Endothelial cell of umbilical vein (primary cell): ENCODE data around the gene TARM1. TPM values are rescaled to one million over a fixed set of nuclear protein-coding genes. Genes with fewer than 3 reads are reported as not detected.

Experiments
- BruUV-seq: library from RNA; stranded (reverse); fragments of 400-500 nt; replicated peaks from 2 replicates; lab custom pipeline; 2021; lab: Mats Ljungman, UMichigan
- CTCF ChIA-PET: fragments of 300-600, 350-600 bp; sonication (Branson Sonifier 250); formaldehyde crosslinking; loops from one replicate; lab custom pipeline; 2021; ENCODE audit warnings: antibody characterized with exemption, inconsistent platforms; lab: Charles Lee
- POLR2A ChIA-PET: fragments of 300-600, 350-600 bp; sonication (Branson Sonifier 250); formaldehyde crosslinking; loops from one replicate; lab custom pipeline; 2021; ENCODE audit warnings: antibody characterized with exemption, inconsistent platforms; lab: Charles Lee
- DNase-seq: peaks from one replicate; pipeline ENCODE4 v3.0.0-alpha.2; 2011; ENCODE audit warnings: low read depth, low spot score
- FAIRE-seq: peaks from 2 replicates; lab custom pipeline; 2011; peaks lifted over from hg19 to GRCh38; lab: Jason Lieb, UNC
- H2AFZ ChIP-seq: 2 replicates; pipeline ENCODE4 v1.6.0; 2012; ENCODE audit warnings: low read depth, low read length, control low read depth, inconsistent platforms
- H3K27ac ChIP-seq: 2 replicates; pipeline ENCODE4 v1.5.1; 2011; ENCODE audit warnings: low read depth, mild to moderate bottlenecking, control low read depth, low read length, moderate library complexity; ENCODE audit not compliant: insufficient read depth
- H3K27me3 ChIP-seq, 2 experiments: 2 replicates each; pipeline versions ENCODE4 v1.6.0 to v1.6.1; 2011; ENCODE audit warnings: low read length in 2 of 2, mixed read lengths in 1 of 2; ENCODE audit not compliant: control insufficient read depth in 2 of 2, insufficient read depth in 2 of 2
- H3K36me3 ChIP-seq, 2 experiments: 2 replicates in 1 of 2; 3 replicates in 1 of 2; pipeline ENCODE4 v1.5.1; 2011; ENCODE audit warnings: low read length in 2 of 2, mild to moderate bottlenecking in 1 of 2, moderate library complexity in 1 of 2; ENCODE audit not compliant: control insufficient read depth in 2 of 2, insufficient read depth in 2 of 2; ENCODE audit errors: extremely low read depth in 1 of 2
- H3K4me1 ChIP-seq: 3 replicates; pipeline ENCODE4 v1.5.1; 2011; ENCODE audit warnings: mild to moderate bottlenecking, low read length; ENCODE audit not compliant: control insufficient read depth, insufficient read depth; ENCODE audit errors: extremely low read depth
- H3K4me2 ChIP-seq: 2 replicates; pipeline ENCODE4 v1.6.1; 2011; ENCODE audit warnings: low read length, control low read depth, mixed read lengths; ENCODE audit not compliant: insufficient read depth
- H3K4me3 ChIP-seq, 3 experiments: fragments of 200-600 bp in 1 of 3; sonication (generic), shearing (Covaris generic) in 1 of 3; replicated peaks in 1 of 3; 2 replicates each; pipeline ENCODE4 v1.5.1; 2011 to 2016; ENCODE audit warnings: control low read depth in 3 of 3, low read length in 3 of 3, mild to moderate bottlenecking in 2 of 3, inconsistent platforms in 1 of 3, low read depth in 1 of 3, moderate library complexity in 1 of 3; ENCODE audit not compliant: insufficient read depth in 1 of 3
- H3K79me2 ChIP-seq: 2 replicates; pipeline ENCODE4 v1.6.0; 2012; ENCODE audit warnings: low read length, inconsistent platforms; ENCODE audit not compliant: control insufficient read depth, insufficient read depth
- H3K9ac ChIP-seq: replicated peaks from 2 replicates; pipeline ENCODE3; 2011; ENCODE audit warnings: low read length, control low read depth; ENCODE audit not compliant: insufficient read depth; ENCODE audit errors: extremely low read depth
- H3K9me1 ChIP-seq: replicated peaks from 3 replicates; pipeline ENCODE4 v1.6.0; 2011; ENCODE audit warnings: mild to moderate bottlenecking, low read length; ENCODE audit not compliant: control insufficient read depth, insufficient read depth; ENCODE audit errors: extremely low read depth
- H3K9me3 ChIP-seq: replicated peaks from 2 replicates; pipeline ENCODE4 v1.5.1; 2012; ENCODE audit warnings: low read length, inconsistent platforms; ENCODE audit not compliant: control insufficient read depth, insufficient read depth
- H4K20me1 ChIP-seq: replicated peaks from 2 replicates; pipeline ENCODE3; 2011; ENCODE audit warnings: mild to moderate bottlenecking, low read length; ENCODE audit not compliant: control insufficient read depth, insufficient read depth; ENCODE audit errors: extremely low read depth
- EZH2 ChIP-seq: IDR thresholded peaks from 2 replicates; pipeline ENCODE4 v1.6.1; 2012; ENCODE audit warnings: borderline replicate concordance, low read depth, mild to moderate bottlenecking, moderate library complexity, low read length, inconsistent platforms; ENCODE audit not compliant: severe bottlenecking
- FOS ChIP-seq: IDR thresholded peaks from 2 replicates; pipeline ENCODE4 v1.6.1; 2011; ENCODE audit warnings: mild to moderate bottlenecking, low read length, moderate library complexity, borderline replicate concordance; ENCODE audit not compliant: insufficient read depth
- GATA2 ChIP-seq: IDR thresholded peaks from 2 replicates; pipeline ENCODE4 v1.7.0; 2011; ENCODE audit warnings: low read depth, mild to moderate bottlenecking, moderate library complexity, mixed read lengths, low read length; ENCODE audit not compliant: insufficient read length, insufficient read depth
- JUN ChIP-seq: IDR thresholded peaks from 2 replicates; pipeline ENCODE4 v1.6.1; 2011; ENCODE audit warnings: borderline replicate concordance, low read depth; ENCODE audit not compliant: insufficient read length, insufficient read depth
- MAX ChIP-seq: IDR thresholded peaks from 2 replicates; pipeline ENCODE4 v1.6.1; 2011; ENCODE audit not compliant: insufficient read depth, insufficient read length
- MYC ChIP-seq: IDR thresholded peaks from one replicate; pipeline ENCODE4 v1.6.1; 2011; ENCODE audit warnings: mild to moderate bottlenecking, low read depth, low read length
- POLR2A ChIP-seq: IDR thresholded peaks from 2 replicates; pipeline ENCODE4 v1.6.1; 2012; ENCODE audit warnings: low read depth, mild to moderate bottlenecking, control low read depth, low read length
- POLR2AphosphoS5 ChIP-seq: IDR thresholded peaks from 2 replicates; pipeline ENCODE4 v1.6.1; 2012; ENCODE audit warnings: low read depth, mild to moderate bottlenecking, control low read depth, low read length, moderate library complexity; ENCODE audit not compliant: insufficient read depth
- dilution Hi-C: fragments of 300-500 bp; cut with MboI; formaldehyde crosslinking; loops from one replicate; pipeline ENCODE4 v1.15.0; 2019; ENCODE audit warnings: low sequenced_read_pairs; ENCODE audit not compliant: extremely low pct_ligation_motif_present
- intact Hi-C: fragments of 100-400 bp; cut with micrococcal nuclease; formaldehyde crosslinking; loops from one replicate; pipeline ENCODE4 v1.10.0; 2022
- polyA plus RNA-seq, 4 experiments: library from polyadenylated mRNA; depleted of rRNA in 3 of 4; stranded (reverse) in 3 of 4; unstranded in 1 of 4; fragments of >200 nt; gene quantifications; 2 replicates each; pipeline versions ENCODE4 v1.2.1 to v1.2.3, GENCODE V29; 2011 to 2012; ENCODE audit warnings: missing spikeins in 1 of 4
- total RNA-seq: library from RNA; stranded (reverse); gene quantifications from 2 replicates; pipeline ENCODE4 v1.2.3, GENCODE V29; 2021
- TF ChIP-seq, protein P1 (sequence below), 2 donors: IDR thresholded peaks; 1 replicate in 1 of 2; 2 replicates in 1 of 2; pipeline ENCODE4 v1.5.1; 2011; ENCODE audit warnings: low read length in 2 of 2, mild to moderate bottlenecking in 2 of 2, moderate library complexity in 2 of 2, control low read depth in 1 of 2, inconsistent platforms in 1 of 2, low read depth in 1 of 2; ENCODE audit not compliant: insufficient read depth in 1 of 2; ENCODE audit errors: extremely low read depth in 1 of 2

TARM1 gene
- total and polyA plus RNA-seq, 2 donors (not counting 3 experiments of a cell fraction or from before 2014, with no cell fraction given), result not detected

- no TSS peak for BruUV-seq
- TF ChIP-seq JUN (no peak), MAX (no peak), MYC (no peak), POLR2A (no peak), POLR2AphosphoS5 (no peak), EZH2 (no peak), GATA2 (no peak), FOS (no peak)
- TF ChIP-seq, protein P1, sequence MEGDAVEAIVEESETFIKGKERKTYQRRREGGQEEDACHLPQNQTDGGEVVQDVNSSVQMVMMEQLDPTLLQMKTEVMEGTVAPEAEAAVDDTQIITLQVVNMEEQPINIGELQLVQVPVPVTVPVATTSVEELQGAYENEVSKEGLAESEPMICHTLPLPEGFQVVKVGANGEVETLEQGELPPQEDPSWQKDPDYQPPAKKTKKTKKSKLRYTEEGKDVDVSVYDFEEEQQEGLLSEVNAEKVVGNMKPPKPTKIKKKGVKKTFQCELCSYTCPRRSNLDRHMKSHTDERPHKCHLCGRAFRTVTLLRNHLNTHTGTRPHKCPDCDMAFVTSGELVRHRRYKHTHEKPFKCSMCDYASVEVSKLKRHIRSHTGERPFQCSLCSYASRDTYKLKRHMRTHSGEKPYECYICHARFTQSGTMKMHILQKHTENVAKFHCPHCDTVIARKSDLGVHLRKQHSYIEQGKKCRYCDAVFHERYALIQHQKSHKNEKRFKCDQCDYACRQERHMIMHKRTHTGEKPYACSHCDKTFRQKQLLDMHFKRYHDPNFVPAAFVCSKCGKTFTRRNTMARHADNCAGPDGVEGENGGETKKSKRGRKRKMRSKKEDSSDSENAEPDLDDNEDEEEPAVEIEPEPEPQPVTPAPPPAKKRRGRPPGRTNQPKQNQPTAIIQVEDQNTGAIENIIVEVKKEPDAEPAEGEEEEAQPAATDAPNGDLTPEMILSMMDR (IDR thresholded peaks at IDR 0.05; ENCODE audit: extremely low read depth in 1 of 2, insufficient read depth in 1 of 2, low read depth in 1 of 2, low read length in 2 of 2), result no peak
- FAIRE-seq (no peak), DNase-seq (no peak)
- intact Hi-C loops, result no loop called here
- peaks cover 8% of the 10 kb centered on the region for H3K79me2 ChIP-seq
- no peaks in the 10 kb centered on the region for H3K9me3 ChIP-seq
- H3K27me3 ChIP-seq, result no peaks in the 10 kb centered on the region
- H3K36me3 ChIP-seq, result peaks cover 0 to 40% of the 10 kb centered on the region in 2 experiments
- H3K9ac ChIP-seq, result no peak overlapping the region
- H3K27ac ChIP-seq, result no peak overlapping the region
- no peak overlapping the region for H2AFZ ChIP-seq
- H4K20me1 ChIP-seq, result no peaks in the 10 kb centered on the region
- no peaks in the 10 kb centered on the region for H3K9me1 ChIP-seq
- CTCF ChIA-PET, result no interaction called here
- no peak overlapping the region for H3K4me2 ChIP-seq
- no peaks in the 10 kb centered on the region for H3K4me1 ChIP-seq
- POLR2A ChIA-PET, result no interaction called here
- no peak overlapping the region for H3K4me3 ChIP-seq
- dilution Hi-C loops, result no loop called here
These were observed 24.6 kb upstream of the TARM1 start for GRCh38 chr19:54105796-54106195.
